Suprapubic skin (tissue), 4 donors: ENCODE data around the gene TLE6.

Experiments
- POLR2A ChIP-seq, 2 donors: fragments of 450-650 bp; IDR thresholded peaks; one replicate each; pipeline ENCODE4 v1.6.1; 2017; ENCODE audit warnings: antibody characterized with exemption in 2 of 2, mild to moderate bottlenecking in 2 of 2, moderate library complexity in 2 of 2
- POLR2AphosphoS5 ChIP-seq, 3 donors: sonication (generic); formaldehyde crosslinking; IDR thresholded peaks; one replicate each; pipeline ENCODE4 v1.6.1; 2017; ENCODE audit warnings: antibody characterized with exemption in 3 of 3
- TF ChIP-seq, protein P1 (sequence below), 2 donors: fragments of 200-600 bp in 1 of 2; fragments of 450-650 bp in 1 of 2; sonication (generic) in 1 of 2; IDR thresholded peaks; one replicate each; pipeline ENCODE4 v1.5.1; 2016 to 2019; ENCODE audit warnings: antibody characterized with exemption in 2 of 2, mild to moderate bottlenecking in 1 of 2, moderate library complexity in 1 of 2

GRCh38 chr19:3027292-3027691, 49.9 kb downstream of the TLE6 start:
- TF ChIP-seq, protein P1, sequence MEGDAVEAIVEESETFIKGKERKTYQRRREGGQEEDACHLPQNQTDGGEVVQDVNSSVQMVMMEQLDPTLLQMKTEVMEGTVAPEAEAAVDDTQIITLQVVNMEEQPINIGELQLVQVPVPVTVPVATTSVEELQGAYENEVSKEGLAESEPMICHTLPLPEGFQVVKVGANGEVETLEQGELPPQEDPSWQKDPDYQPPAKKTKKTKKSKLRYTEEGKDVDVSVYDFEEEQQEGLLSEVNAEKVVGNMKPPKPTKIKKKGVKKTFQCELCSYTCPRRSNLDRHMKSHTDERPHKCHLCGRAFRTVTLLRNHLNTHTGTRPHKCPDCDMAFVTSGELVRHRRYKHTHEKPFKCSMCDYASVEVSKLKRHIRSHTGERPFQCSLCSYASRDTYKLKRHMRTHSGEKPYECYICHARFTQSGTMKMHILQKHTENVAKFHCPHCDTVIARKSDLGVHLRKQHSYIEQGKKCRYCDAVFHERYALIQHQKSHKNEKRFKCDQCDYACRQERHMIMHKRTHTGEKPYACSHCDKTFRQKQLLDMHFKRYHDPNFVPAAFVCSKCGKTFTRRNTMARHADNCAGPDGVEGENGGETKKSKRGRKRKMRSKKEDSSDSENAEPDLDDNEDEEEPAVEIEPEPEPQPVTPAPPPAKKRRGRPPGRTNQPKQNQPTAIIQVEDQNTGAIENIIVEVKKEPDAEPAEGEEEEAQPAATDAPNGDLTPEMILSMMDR (IDR thresholded peaks at IDR 0.05), result no peak
- no peak for TF ChIP-seq POLR2A (IDR thresholded peaks at IDR 0.05)
- TF ChIP-seq POLR2AphosphoS5 (IDR thresholded peaks at IDR 0.05), result no peak
